Activated B cell treated with CpG ODN at 0.5 μM for 24 hours (primary cell): ENCODE measurements around the gene TNFRSF1A. TPM values are rescaled to one million over a fixed set of nuclear protein-coding genes. Genes with fewer than 3 reads are reported as not detected.

Experiments
- ATAC-seq: fragments of 200-7000 bp; cut with Tn5 transposase; one replicate; pipeline ENCODE4 v1.10.0; 2021; ENCODE audit warnings: low read depth, mild to moderate bottlenecking, moderate library complexity
- CTCF ChIA-PET: fragments of 350-600 bp; sonication (Branson Sonifier 250); formaldehyde crosslinking; loops from one replicate; lab custom pipeline; 2021; ENCODE audit warnings: antibody characterized with exemption; lab: Charles Lee
- POLR2A ChIA-PET: fragments of 350-600 bp; sonication (Branson Sonifier 250); formaldehyde crosslinking; loops from one replicate; lab custom pipeline; 2021; ENCODE audit warnings: antibody characterized with exemption; lab: Charles Lee
- DNase-seq: peaks from one replicate; pipeline ENCODE4 v3.0.0; 2022
- H3K27ac Mint-ChIP-seq: one replicate; pipeline ENCODE4 v1.8.0; 2020; ENCODE audit warnings: mixed read lengths
- H3K27me3 Mint-ChIP-seq: one replicate; pipeline ENCODE4 v1.8.0; 2021; ENCODE audit warnings: mixed read lengths
- H3K36me3 Mint-ChIP-seq: one replicate; pipeline ENCODE4 v1.8.0; 2021; ENCODE audit warnings: low read depth, mixed read lengths
- H3K4me1 Mint-ChIP-seq: one replicate; pipeline ENCODE4 v1.8.0; 2021; ENCODE audit warnings: mixed read lengths
- H3K4me3 Mint-ChIP-seq: one replicate; pipeline ENCODE4 v1.8.0; 2020; ENCODE audit warnings: mild to moderate bottlenecking, mixed read lengths
- H3K9me3 Mint-ChIP-seq: one replicate; pipeline ENCODE4 v1.8.0; 2020; ENCODE audit warnings: mixed read lengths
- CTCF ChIP-seq: fragments of 200-600 bp; IDR thresholded peaks from one replicate; pipeline ENCODE4 v1.8.0; 2022; ENCODE audit warnings: antibody characterized with exemption, mild to moderate bottlenecking
- intact Hi-C: fragments of 100-400 bp; cut with micrococcal nuclease; formaldehyde crosslinking; loops from one replicate; pipeline ENCODE4 v1.15.1; 2024
- total RNA-seq: library from RNA; stranded (reverse); gene quantifications from 2 replicates; pipeline ENCODE4 v1.2.3, GENCODE V29; 2022

TNFRSF1A gene
- total RNA-seq, 1 donor from 2014 or later = not detected

GRCh38 chr12:6323995-6324711 is 17.7 kb downstream of the TNFRSF1A start:
- peaks cover 72% of the 10 kb centered on the region for H3K27me3 Mint-ChIP-seq
- ATAC-seq = no peak
- ChIA-PET POLR2A (no interaction called here), CTCF (no interaction called here)
- H3K4me3 Mint-ChIP-seq = no peak overlapping the region
- peaks cover 19% of the 10 kb centered on the region for H3K4me1 Mint-ChIP-seq
- no peak overlapping the region for H3K27ac Mint-ChIP-seq
- H3K36me3 Mint-ChIP-seq = no peaks in the 10 kb centered on the region
- DNase-seq = no peak
- TF ChIP-seq CTCF = no peak
- H3K9me3 Mint-ChIP-seq = no peaks in the 10 kb centered on the region
- intact Hi-C loops = loop anchor here (1.0 to 5.0 kb wide), 2 partner anchors 43 to 213 kb away; no protein-coding TSS in a partner anchor

GRCh38 chr12:6323340-6323994 is 18.4 kb downstream of the TNFRSF1A start:
- H3K4me3 Mint-ChIP-seq = peak overlapping the region; percentile 8
- peaks cover 19% of the 10 kb centered on the region for H3K4me1 Mint-ChIP-seq
- H3K27ac Mint-ChIP-seq = peak overlapping the region; percentile 42
- no peaks in the 10 kb centered on the region for H3K36me3 Mint-ChIP-seq
- H3K27me3 Mint-ChIP-seq = peaks cover 77% of the 10 kb centered on the region
- TF ChIP-seq CTCF = no peak
- intact Hi-C loops = loop anchor here (1.0 to 5.0 kb wide), 2 partner anchors 44 to 214 kb away; no protein-coding TSS in a partner anchor
- ChIA-PET POLR2A (no interaction called here), CTCF (no interaction called here)
- H3K9me3 Mint-ChIP-seq = no peaks in the 10 kb centered on the region
- ATAC-seq (peak; percentile 63), DNase-seq (no peak)

GRCh38 chr12:6322969-6323339 is 18.9 kb downstream of the TNFRSF1A start:
- ChIA-PET POLR2A (no interaction called here), CTCF (no interaction called here)
- H3K27ac Mint-ChIP-seq = peak overlapping the region; percentile 42
- H3K4me3 Mint-ChIP-seq = peak overlapping the region; percentile 8
- H3K4me1 Mint-ChIP-seq = peaks cover 20% of the 10 kb centered on the region
- intact Hi-C loops = loop anchor here (1.0 to 5.0 kb wide), 2 partner anchors 44 to 214 kb away; no protein-coding TSS in a partner anchor
- DNase-seq = no peak
- H3K9me3 Mint-ChIP-seq = no peaks in the 10 kb centered on the region
- peak; percentile 28 for ATAC-seq
- no peaks in the 10 kb centered on the region for H3K36me3 Mint-ChIP-seq
- no peak for TF ChIP-seq CTCF
- peaks cover 80% of the 10 kb centered on the region for H3K27me3 Mint-ChIP-seq

GRCh38 chr12:6322352-6322751 is 19.5 kb downstream of the TNFRSF1A start:
- H3K4me3 Mint-ChIP-seq = no peak overlapping the region

More at GRCh38 chr12:6322352-6322751, 19.5 kb downstream of the TNFRSF1A start:
- Mint-ChIP-seq H3K36me3 (no peaks in the 10 kb centered on the region), H3K4me1 (peaks cover 20% of the 10 kb centered on the region), H3K9me3 (no peaks in the 10 kb centered on the region), H3K27me3 (peaks cover 83% of the 10 kb centered on the region), H3K27ac (no peak overlapping the region)
- ChIA-PET CTCF (no interaction called here), POLR2A (no interaction called here)
- intact Hi-C loops = loop anchor here (5.0 kb wide), 1 partner anchor 215 kb away; no protein-coding TSS in a partner anchor
- TF ChIP-seq CTCF = no peak
- ATAC-seq (no peak), DNase-seq (no peak)
